A549 (cell line): Measurements from ENCODE around the gene TCF7L2. TPM values are rescaled to one million over a fixed set of nuclear protein-coding genes. Genes with fewer than 3 reads are reported as not detected.

ENCODE experiments used
- ATAC-seq, 2 experiments: fragments of 200-7000 bp in 1 of 2; fragments of >200 bp in 1 of 2; cut with Nextera tagmentation in 1 of 2; cut with Tn5 transposase in 1 of 2; 3 replicates each; pipeline versions ENCODE4 v1.8.0 to v1.9.1; 2018 to 2020; ENCODE audit warnings: mild to moderate bottlenecking in 1 of 2, moderate library complexity in 1 of 2
- CTCF ChIA-PET: fragments of 300-600 bp; sonication (Branson Sonifier 250); formaldehyde crosslinking; extraction: SDS; loops from one replicate; lab custom pipeline; 2021; ENCODE audit warnings: antibody characterized with exemption, inconsistent platforms; lab: Yijun Ruan, JAX
- POLR2A ChIA-PET: fragments of 350-600 bp; formaldehyde crosslinking; extraction: SDS; loops from one replicate; lab custom pipeline; 2021; ENCODE audit warnings: antibody characterized with exemption, inconsistent platforms; lab: Yijun Ruan, JAX
- DNase-seq, 2 experiments: peaks; one replicate each; pipeline versions ENCODE4 v3.0.0 to v3.0.0-alpha.2; 2011 to 2016; ENCODE audit warnings: low read depth in 1 of 2, low spot score in 1 of 2
- FAIRE-seq: peaks from 2 replicates; lab custom pipeline; 2011; peaks lifted over from hg19 to GRCh38; lab: Jason Lieb, UNC
- H3K27ac ChIP-seq, 2 experiments: fragments of >200 bp; sonication (Bioruptor Twin); formaldehyde crosslinking; 3 replicates each; pipeline ENCODE4 v1.5.1; 2016 to 2017
- H3K4me1 ChIP-seq: fragments of >200 bp; sonication (Bioruptor Twin); formaldehyde crosslinking; 3 replicates; pipeline ENCODE4 v1.6.1; 2016
- H3K4me2 ChIP-seq: fragments of >200 bp; sonication (Bioruptor Twin); formaldehyde crosslinking; 3 replicates; pipeline ENCODE4 v1.6.1; 2016
- H3K4me3 ChIP-seq: fragments of >200 bp; sonication (Bioruptor Twin); formaldehyde crosslinking; 3 replicates; pipeline ENCODE4 v1.5.1; 2016
- H3K9me3 ChIP-seq: fragments of >200 bp; sonication (Bioruptor Twin); formaldehyde crosslinking; 3 replicates; pipeline ENCODE4 v1.6.1; 2016
- BCL3 ChIP-seq: fragments of >200 bp; sonication (Bioruptor Twin); formaldehyde crosslinking; IDR thresholded peaks from 3 replicates; pipeline ENCODE4 v1.6.1; 2016
- CEBPB ChIP-seq, 2 experiments: fragments of >200 bp in 1 of 2; sonication (Bioruptor Twin) in 1 of 2; formaldehyde crosslinking in 1 of 2; IDR thresholded peaks; 2 replicates each; pipeline ENCODE4 v1.6.1; 2012 to 2016
- CHD2 ChIP-seq: fragments of 150-350 bp; IDR thresholded peaks from 2 replicates; pipeline ENCODE4 v1.6.1; 2014; ENCODE audit warnings: low read length; ENCODE audit not compliant: partially characterized antibody
- CTCF ChIP-seq: fragments of >200 bp; sonication (Bioruptor Twin); formaldehyde crosslinking; IDR thresholded peaks from 3 replicates; pipeline ENCODE4 v1.5.1; 2016
- EHF ChIP-seq: fragments of 250-450 bp; sonication (Bioruptor Pico); IDR thresholded peaks from 2 replicates; pipeline ENCODE4 v1.5.0; 2020; ENCODE audit warnings: mild to moderate bottlenecking
- EHMT2 ChIP-seq: fragments of 200-600 bp; sonication (generic); IDR thresholded peaks from 2 replicates; pipeline ENCODE4 v1.6.1; 2016; ENCODE audit warnings: antibody characterized with exemption, low read depth, mild to moderate bottlenecking, moderate library complexity
- ESRRA ChIP-seq: fragments of 150-350 bp; IDR thresholded peaks from 2 replicates; pipeline ENCODE4 v1.6.1; 2014; ENCODE audit warnings: mild to moderate bottlenecking, low read length, borderline replicate concordance
- FOSB ChIP-seq: fragments of 250-450 bp; sonication (Bioruptor Pico); IDR thresholded peaks from 2 replicates; pipeline ENCODE4 v1.5.0; 2020; ENCODE audit warnings: mild to moderate bottlenecking, moderate library complexity
- FOSL2 ChIP-seq, 2 experiments: fragments of 450-650 bp in 1 of 2; fragments of >200 bp in 1 of 2; sonication (Bioruptor Twin) in 1 of 2; formaldehyde crosslinking; IDR thresholded peaks; 2 replicates each; pipeline versions ENCODE4 v1.5.0 to v1.6.1; 2016 to 2020; ENCODE audit warnings: mild to moderate bottlenecking in 1 of 2, moderate library complexity in 1 of 2
- NFE2L2 ChIP-seq: fragments of 150-350 bp; conservative IDR thresholded peaks from 2 replicates; pipeline ENCODE4 v1.6.1; 2014; ENCODE audit warnings: low read length
- RAD21 ChIP-seq, 2 experiments: fragments of >200 bp in 1 of 2; sonication (Bioruptor Twin) in 1 of 2; formaldehyde crosslinking in 1 of 2; IDR thresholded peaks in 1 of 2; conservative IDR thresholded peaks in 1 of 2; 2 replicates in 1 of 2; 3 replicates in 1 of 2; pipeline ENCODE4 v1.6.1; 2012 to 2018; ENCODE audit warnings: inconsistent platforms in 1 of 2
- RARB ChIP-seq: fragments of 250-450 bp; sonication (Bioruptor Pico); IDR thresholded peaks from 2 replicates; pipeline ENCODE4 v1.8.0; 2021; ENCODE audit warnings: mild to moderate bottlenecking, moderate library complexity
- REST ChIP-seq: fragments of 200-600 bp; sonication (generic); IDR thresholded peaks from 2 replicates; pipeline ENCODE4 v1.6.1; 2016; ENCODE audit warnings: antibody characterized with exemption, mild to moderate bottlenecking, moderate library complexity
- RFX5 ChIP-seq: fragments of 450-650 bp; IDR thresholded peaks from 2 replicates; pipeline ENCODE4 v1.7.1; 2014; ENCODE audit warnings: antibody characterized with exemption, mild to moderate bottlenecking, moderate library complexity
- RNF2 ChIP-seq: fragments of 200-600 bp; sonication (generic); IDR thresholded peaks from 2 replicates; pipeline ENCODE4 v1.6.1; 2016; ENCODE audit warnings: low read depth, mild to moderate bottlenecking, antibody characterized with exemption, moderate library complexity, borderline replicate concordance
- SMC3 ChIP-seq: fragments of >200 bp; sonication (Bioruptor Twin); formaldehyde crosslinking; IDR thresholded peaks from 3 replicates; pipeline ENCODE4 v1.6.1; 2018; ENCODE audit warnings: inconsistent platforms
- SREBF2 ChIP-seq: fragments of 450-650 bp; IDR thresholded peaks from 2 replicates; pipeline ENCODE4 v1.6.1; 2014; ENCODE audit warnings: mild to moderate bottlenecking, moderate library complexity
- ZFP36 ChIP-seq: fragments of 450-650 bp; IDR thresholded peaks from 2 replicates; pipeline ENCODE4 v1.6.1; 2014; ENCODE audit warnings: borderline replicate concordance; ENCODE audit not compliant: partially characterized antibody
- ZNF302 ChIP-seq: fragments of 250-450 bp; sonication (Bioruptor Pico); IDR thresholded peaks from 2 replicates; pipeline ENCODE4 v1.9.0; 2021; ENCODE audit warnings: inconsistent platforms, mild to moderate bottlenecking, moderate library complexity
- ZSCAN20 ChIP-seq: fragments of 250-450 bp; sonication (Bioruptor Pico); IDR thresholded peaks from 2 replicates; pipeline ENCODE4 v1.8.0; 2022; ENCODE audit warnings: mild to moderate bottlenecking, moderate library complexity
- WGBS: methylation state at CpG from one replicate; pipeline ENCODE4 v1.1.6; 2017; ENCODE audit errors: missing lambda C conversion rate; 5-methylcytosine and 5-hydroxymethylcytosine counted together
- polyA plus RNA-seq, 4 experiments: library from polyadenylated mRNA; depleted of rRNA in 3 of 4; stranded (reverse); fragments of >200 nt; fragmentation: RNase III in 1 of 4; extraction: RNeasy Plus Mini Kit Qiagen cat#74134 plus additional on column Dnase treatment in 1 of 4; gene quantifications; 2 replicates in 3 of 4; 3 replicates in 1 of 4; pipeline ENCODE4 v1.2.3, GENCODE V29; 2011 to 2017
- TF ChIP-seq, protein P1 (sequence below): fragments of 250-450 bp; sonication (Bioruptor Pico); IDR thresholded peaks from 2 replicates; pipeline ENCODE4 v1.5.0; 2020; ENCODE audit warnings: low read depth, mild to moderate bottlenecking, moderate library complexity
- TF ChIP-seq, protein P2 (sequence below): IDR thresholded peaks from 2 replicates; pipeline ENCODE4 v1.6.1; 2012
- TF ChIP-seq, protein P3 (sequence below): IDR thresholded peaks from 2 replicates; pipeline ENCODE4 v1.6.1; 2012

TCF7L2 gene
- polyA plus RNA-seq, 2 of the 4 experiments (the other 2 are of a cell fraction), result 11.3 to 14.5 TPM

DNA sequence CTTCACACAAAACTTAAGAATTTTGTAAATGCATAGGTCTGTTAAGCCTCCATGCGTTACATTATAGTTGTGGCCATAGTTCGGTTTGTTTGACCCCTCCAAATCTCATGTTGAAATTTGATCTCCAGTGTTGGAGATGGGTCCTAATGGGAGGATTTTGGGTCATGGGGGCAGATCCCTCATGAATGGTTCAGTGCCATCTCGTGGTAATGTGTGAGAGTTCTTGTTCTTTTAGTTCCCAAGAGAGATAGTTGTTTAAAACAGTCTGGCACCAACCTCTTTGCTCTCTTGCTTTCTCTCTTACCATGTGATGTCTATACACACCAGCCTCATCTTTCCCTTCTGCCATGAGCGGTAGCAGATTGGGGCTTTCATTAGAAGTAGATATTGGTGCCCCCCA, 264.3 kb downstream of the TCF7L2 start:
- H3K4me2 ChIP-seq, result no peak overlapping the region
- ChIA-PET CTCF (no interaction called here), POLR2A (no interaction called here)
- TF ChIP-seq ESRRA (no peak), RAD21 (conservative IDR thresholded peaks at IDR 0.05 in 1 of 2, IDR thresholded peaks at IDR 0.05 in 1 of 2) (peak in 1 of 2 experiments; percentile 16; a peak in 1 of 5 replicates), CTCF (peak; percentile 5; the same call in 1 of the 3 replicates)
- 55% methylated on average over 4 of the region's 4 CpGs for WGBS
- DNase-seq (no peak), FAIRE-seq (no peak), ATAC-seq (no peak)
- H3K4me1 ChIP-seq, result no peaks in the 10 kb centered on the region
- no peak overlapping the region for H3K27ac ChIP-seq
- H3K4me3 ChIP-seq, result no peak overlapping the region
- H3K9me3 ChIP-seq, result no peaks in the 10 kb centered on the region

DNA sequence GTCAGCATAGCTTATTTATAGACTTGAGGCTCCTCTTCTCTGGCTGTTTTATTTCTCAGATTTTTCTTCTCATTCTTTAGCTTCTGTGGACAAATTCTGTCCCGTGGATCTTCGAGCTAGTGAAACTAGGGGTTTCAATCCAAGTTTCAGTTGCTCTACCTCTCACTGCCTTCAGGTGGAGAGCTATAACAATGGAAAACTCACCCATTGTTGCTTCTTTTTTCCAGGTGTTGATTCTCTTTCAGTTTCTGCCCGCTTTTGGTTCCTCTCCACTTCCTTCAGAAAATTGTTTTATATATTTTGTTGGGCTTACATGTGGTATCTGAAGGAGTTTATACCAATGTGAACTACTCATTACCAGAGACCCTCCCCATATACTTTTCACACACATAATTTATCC, 266.1 kb downstream of the TCF7L2 start:
- TF ChIP-seq CTCF (peak; percentile 16; the same call in 1 of the 3 replicates), CHD2 (no peak), ZFP36 (no peak), FOSL2 (IDR thresholded peaks at IDR 0.05) (no peak), FOSL2 (CRISPR knock-in tag; IDR thresholded peaks at IDR 0.05) (no peak), RARB (no peak), SMC3 (peak; percentile 35; the same call in 1 of the 3 replicates), ESRRA (no peak), REST (no peak), ZSCAN20 (CRISPR knock-in tag) (no peak), SREBF2 (no peak), BCL3 (no peak), FOSB (CRISPR knock-in tag) (no peak), RNF2 (no peak), EHF (CRISPR knock-in tag) (no peak), RAD21 (conservative IDR thresholded peaks at IDR 0.05 in 1 of 2, IDR thresholded peaks at IDR 0.05 in 1 of 2) (peak; percentile 48 to 65; a peak in 4 of 5 replicates), RFX5 (no peak), ZNF302 (CRISPR knock-in tag) (no peak), CEBPB (IDR thresholded peaks at IDR 0.05) (no peak), NFE2L2 (no peak), EHMT2 (no peak)
- TF ChIP-seq, protein P1, sequence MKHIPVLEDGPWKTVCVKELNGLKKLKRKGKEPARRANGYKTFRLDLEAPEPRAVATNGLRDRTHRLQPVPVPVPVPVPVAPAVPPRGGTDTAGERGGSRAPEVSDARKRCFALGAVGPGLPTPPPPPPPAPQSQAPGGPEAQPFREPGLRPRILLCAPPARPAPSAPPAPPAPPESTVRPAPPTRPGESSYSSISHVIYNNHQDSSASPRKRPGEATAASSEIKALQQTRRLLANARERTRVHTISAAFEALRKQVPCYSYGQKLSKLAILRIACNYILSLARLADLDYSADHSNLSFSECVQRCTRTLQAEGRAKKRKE (CRISPR knock-in tag), result no peak
- TF ChIP-seq, protein P2, sequence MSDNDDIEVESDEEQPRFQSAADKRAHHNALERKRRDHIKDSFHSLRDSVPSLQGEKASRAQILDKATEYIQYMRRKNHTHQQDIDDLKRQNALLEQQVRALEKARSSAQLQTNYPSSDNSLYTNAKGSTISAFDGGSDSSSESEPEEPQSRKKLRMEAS, result no peak
- TF ChIP-seq, protein P3, sequence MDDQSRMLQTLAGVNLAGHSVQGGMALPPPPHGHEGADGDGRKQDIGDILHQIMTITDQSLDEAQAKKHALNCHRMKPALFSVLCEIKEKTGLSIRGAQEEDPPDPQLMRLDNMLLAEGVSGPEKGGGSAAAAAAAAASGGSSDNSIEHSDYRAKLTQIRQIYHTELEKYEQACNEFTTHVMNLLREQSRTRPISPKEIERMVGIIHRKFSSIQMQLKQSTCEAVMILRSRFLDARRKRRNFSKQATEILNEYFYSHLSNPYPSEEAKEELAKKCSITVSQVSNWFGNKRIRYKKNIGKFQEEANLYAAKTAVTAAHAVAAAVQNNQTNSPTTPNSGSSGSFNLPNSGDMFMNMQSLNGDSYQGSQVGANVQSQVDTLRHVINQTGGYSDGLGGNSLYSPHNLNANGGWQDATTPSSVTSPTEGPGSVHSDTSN, result no peak
- 42% methylated on average over 3 of the region's 3 CpGs for WGBS
- ATAC-seq, result peak in 1 of 2 experiments; percentile 47; a peak in 1 of 6 replicates
- no peaks in the 10 kb centered on the region for H3K9me3 ChIP-seq
- ChIA-PET CTCF (interaction anchor here (0.6 to 2.4 kb wide), 12 partner anchors 10 to 304 kb away, joined by 3 to 19 read pairs (median 4); no protein-coding TSS in a partner anchor), POLR2A (no interaction called here)
- peak in 1 of 2 experiments; percentile 9 for DNase-seq
- no peak overlapping the region for H3K4me3 ChIP-seq
- H3K4me1 ChIP-seq, result no peaks in the 10 kb centered on the region
- FAIRE-seq, result no peak
- no peak overlapping the region for H3K4me2 ChIP-seq
- no peak overlapping the region for H3K27ac ChIP-seq
